Measurements from ENCODE around the gene HOXA6. TPM values are rescaled to one million over a fixed set of nuclear protein-coding genes. Genes with fewer than 3 reads are reported as not detected.
A peak's percentile ranks its signal among the peaks of the same experiment; 100 is the strongest.

The HOXA6 gene
- total and polyA plus RNA-seq, 4 experiments from 2014 or later, result not detected

GRCh38 chr7:27192546-27193334, 45.2 kb upstream of the HOXA6 start:
- Histone ChIP-seq H3K36me3 (ENCODE audit: insufficient read depth, low read length) (no peaks in the 10 kb centered on the region), H3K4me1 (ENCODE audit: insufficient read depth, low read length) (peaks cover 42% of the 10 kb centered on the region), H3K9me3 (ENCODE audit: control insufficient read depth in 1 of 2, low read length in 2 of 2) (no peaks in the 10 kb centered on the region), H3K4me3 (ENCODE audit: low read length in 2 of 2) (peak overlapping the region in 1 of 2 donors; percentile 21), H3K27me3 (ENCODE audit: insufficient read depth, low read length) (peaks cover 86% of the 10 kb centered on the region), H3K27ac (ENCODE audit: low read depth, low read length) (no peak overlapping the region)
- Mint-ChIP-seq H3K27me3 (peaks cover 68 to 78% of the 10 kb centered on the region in 2 donors), H3K4me3 (peak overlapping the region; percentile 36 to 81 (median 73)), H3K36me3 (no peaks in the 10 kb centered on the region), H3K27ac (peak overlapping the region in 2 of 7 donors; percentile 7 to 44), H3K9me3 (peaks cover 0 to 6% (median under 1%) of the 10 kb centered on the region in 8 donors), H3K4me1 (peaks cover 17 to 57% (median 30%) of the 10 kb centered on the region in 4 donors)
- ChIA-PET CTCF (ENCODE audit: partially characterized antibody) (interaction anchor here (1.2 to 1.3 kb wide), 2 partner anchors 14 to 15 kb away, joined by 3 to 4 read pairs; no protein-coding TSS in a partner anchor), POLR2A (ENCODE audit: partially characterized antibody) (interaction anchor here (1.3 kb wide), 2 partner anchors 20 to 43 kb away, joined by 3 to 4 read pairs; no protein-coding TSS in a partner anchor)
- intact Hi-C loops (cut with micrococcal nuclease), result loop anchor here (10.0 kb wide), 1 partner anchor 982 kb away; no protein-coding TSS in a partner anchor
- no peak for DNase-seq

GRCh38 chr7:27191833-27192545, 44.4 kb upstream of the HOXA6 start:
- Histone ChIP-seq H3K4me1 (ENCODE audit: insufficient read depth, low read length) (peaks cover 47% of the 10 kb centered on the region), H3K4me3 (ENCODE audit: low read length in 2 of 2) (no peak overlapping the region), H3K27ac (ENCODE audit: low read depth, low read length) (no peak overlapping the region), H3K9me3 (ENCODE audit: control insufficient read depth in 1 of 2, low read length in 2 of 2) (no peaks in the 10 kb centered on the region), H3K36me3 (ENCODE audit: insufficient read depth, low read length) (no peaks in the 10 kb centered on the region), H3K27me3 (ENCODE audit: insufficient read depth, low read length) (peaks cover 86% of the 10 kb centered on the region)
- Mint-ChIP-seq H3K36me3 (no peaks in the 10 kb centered on the region), H3K27me3 (peaks cover 68 to 78% of the 10 kb centered on the region in 2 donors), H3K4me3 (peak overlapping the region in 7 of 8 donors; percentile 57 to 80 (median 71)), H3K4me1 (peaks cover 14 to 62% (median 35%) of the 10 kb centered on the region in 4 donors), H3K27ac (peak overlapping the region in 4 of 7 donors; percentile 29 to 89 (median 62)), H3K9me3 (peaks cover 0 to 2% (median 0%) of the 10 kb centered on the region in 8 donors)
- no peak for DNase-seq
- ChIA-PET CTCF (ENCODE audit: partially characterized antibody) (interaction anchor here (1.2 to 1.3 kb wide), 2 partner anchors 13 to 15 kb away, joined by 3 to 4 read pairs; no protein-coding TSS in a partner anchor), POLR2A (ENCODE audit: partially characterized antibody) (interaction anchor here (1.3 kb wide), 2 partner anchors 19 to 42 kb away, joined by 3 to 4 read pairs; no protein-coding TSS in a partner anchor)
- intact Hi-C loops (cut with micrococcal nuclease), result loop anchor here (10.0 kb wide), 1 partner anchor 983 kb away; no protein-coding TSS in a partner anchor

GRCh38 chr7:27191161-27191731, 43.7 kb upstream of the HOXA6 start:
- peak overlapping the region in 2 of 7 donors; percentile 16 to 89 for H3K27ac Mint-ChIP-seq
- ChIA-PET POLR2A (ENCODE audit: partially characterized antibody) (interaction anchor here (0.7 to 1.6 kb wide), 3 partner anchors 8 to 23 kb away, joined by 3 read pairs; no protein-coding TSS in a partner anchor), CTCF (ENCODE audit: partially characterized antibody) (interaction anchor here (0.8 to 4.9 kb wide), 4 partner anchors 9 to 1340 kb away, joined by 3 to 38 read pairs (median 4); no protein-coding TSS in a partner anchor)
- no peak for DNase-seq
- peaks cover 71 to 76% of the 10 kb centered on the region in 2 donors for H3K27me3 Mint-ChIP-seq
- H3K4me1 Mint-ChIP-seq, result peaks cover 17 to 65% (median 36%) of the 10 kb centered on the region in 4 donors
- H3K27me3 ChIP-seq (ENCODE audit: insufficient read depth, low read length), result peaks cover 86% of the 10 kb centered on the region
- H3K9me3 Mint-ChIP-seq, result peaks cover 0 to 4% (median 0%) of the 10 kb centered on the region in 8 donors
- H3K4me1 ChIP-seq (ENCODE audit: insufficient read depth, low read length), result peaks cover 51% of the 10 kb centered on the region
- no peaks in the 10 kb centered on the region for H3K9me3 ChIP-seq (ENCODE audit: control insufficient read depth in 1 of 2, low read length in 2 of 2)
- H3K36me3 Mint-ChIP-seq, result no peaks in the 10 kb centered on the region
- intact Hi-C loops (cut with micrococcal nuclease), result loop anchor here (10.0 kb wide), 1 partner anchor 984 kb away; no protein-coding TSS in a partner anchor
- H3K4me3 Mint-ChIP-seq, result peak overlapping the region in 1 of 8 donors; percentile 75
- H3K4me3 ChIP-seq (ENCODE audit: low read length in 2 of 2), result no peak overlapping the region
- no peaks in the 10 kb centered on the region for H3K36me3 ChIP-seq (ENCODE audit: insufficient read depth, low read length)
- H3K27ac ChIP-seq (ENCODE audit: low read depth, low read length), result no peak overlapping the region

- H3K36me3 Mint-ChIP-seq, result peaks cover 0 to 1% of the 10 kb centered on the region in 2 donors
- CTCF ChIA-PET (ENCODE audit: partially characterized antibody), result interaction anchor here (0.9 to 4.9 kb wide), 5 partner anchors 8 to 29 kb away, joined by 3 to 38 read pairs (median 3); no protein-coding TSS in a partner anchor
- Histone ChIP-seq H3K9me3 (ENCODE audit: control insufficient read depth in 1 of 2, low read length in 2 of 2) (no peaks in the 10 kb centered on the region), H3K4me1 (ENCODE audit: insufficient read depth, low read length) (peaks cover 62% of the 10 kb centered on the region), H3K4me3 (ENCODE audit: low read length in 2 of 2) (no peak overlapping the region), H3K27ac (ENCODE audit: low read depth, low read length) (no peak overlapping the region), H3K36me3 (ENCODE audit: insufficient read depth, low read length) (no peaks in the 10 kb centered on the region), H3K27me3 (ENCODE audit: insufficient read depth, low read length) (peaks cover 96% of the 10 kb centered on the region)
- no peak for DNase-seq
- peaks cover 26 to 74% (median 46%) of the 10 kb centered on the region in 4 donors for H3K4me1 Mint-ChIP-seq
- POLR2A ChIA-PET (ENCODE audit: partially characterized antibody), result interaction anchor here (0.7 to 1.7 kb wide), 4 partner anchors 8 to 25 kb away, joined by 3 to 5 read pairs (median 3); partner anchors contain the start of gene HOXA9
- H3K27ac Mint-ChIP-seq, result peak overlapping the region in 1 of 7 donors; percentile 89
- peaks cover 0 to 7% (median 0%) of the 10 kb centered on the region in 8 donors for H3K9me3 Mint-ChIP-seq
- H3K4me3 Mint-ChIP-seq, result peak overlapping the region in 6 of 8 donors; percentile 35 to 77 (median 57)
- peaks cover 76 to 81% of the 10 kb centered on the region in 2 donors for H3K27me3 Mint-ChIP-seq
- intact Hi-C loops (cut with micrococcal nuclease), result loop anchor here (10.0 kb wide), 1 partner anchor 985 kb away; no protein-coding TSS in a partner anchor
Observed at GRCh38 chr7:27189997-27190748, 42.6 kb upstream of the HOXA6 start.

GRCh38 chr7:27189295-27189996, 41.9 kb upstream of the HOXA6 start:
- ChIA-PET CTCF (ENCODE audit: partially characterized antibody) (interaction anchor here (0.9 to 4.9 kb wide), 3 partner anchors 9 to 23 kb away, joined by 3 to 38 read pairs (median 3); no protein-coding TSS in a partner anchor), POLR2A (ENCODE audit: partially characterized antibody) (interaction anchor here (1.6 to 1.7 kb wide), 2 partner anchors 7 to 24 kb away, joined by 3 to 5 read pairs; partner anchors contain the start of gene HOXA9)
- Mint-ChIP-seq H3K27ac (peak overlapping the region in 1 of 7 donors; percentile 89), H3K9me3 (peaks cover 0 to 13% (median 1%) of the 10 kb centered on the region in 8 donors), H3K4me1 (peaks cover 32 to 81% (median 52%) of the 10 kb centered on the region in 4 donors), H3K4me3 (peak overlapping the region in 6 of 8 donors; percentile 35 to 77 (median 57)), H3K27me3 (peaks cover 76 to 80% of the 10 kb centered on the region in 2 donors), H3K36me3 (peaks cover 0 to 1% of the 10 kb centered on the region in 2 donors)
- intact Hi-C loops (cut with micrococcal nuclease), result no loop called here
- Histone ChIP-seq H3K4me3 (ENCODE audit: low read length in 2 of 2) (no peak overlapping the region), H3K27ac (ENCODE audit: low read depth, low read length) (no peak overlapping the region), H3K9me3 (ENCODE audit: control insufficient read depth in 1 of 2, low read length in 2 of 2) (no peaks in the 10 kb centered on the region), H3K27me3 (ENCODE audit: insufficient read depth, low read length) (peaks cover 94% of the 10 kb centered on the region), H3K4me1 (ENCODE audit: insufficient read depth, low read length) (peaks cover 69% of the 10 kb centered on the region), H3K36me3 (ENCODE audit: insufficient read depth, low read length) (no peaks in the 10 kb centered on the region)
- DNase-seq, result no peak
